Measurements from ENCODE around the gene TATDN2.

DNA sequence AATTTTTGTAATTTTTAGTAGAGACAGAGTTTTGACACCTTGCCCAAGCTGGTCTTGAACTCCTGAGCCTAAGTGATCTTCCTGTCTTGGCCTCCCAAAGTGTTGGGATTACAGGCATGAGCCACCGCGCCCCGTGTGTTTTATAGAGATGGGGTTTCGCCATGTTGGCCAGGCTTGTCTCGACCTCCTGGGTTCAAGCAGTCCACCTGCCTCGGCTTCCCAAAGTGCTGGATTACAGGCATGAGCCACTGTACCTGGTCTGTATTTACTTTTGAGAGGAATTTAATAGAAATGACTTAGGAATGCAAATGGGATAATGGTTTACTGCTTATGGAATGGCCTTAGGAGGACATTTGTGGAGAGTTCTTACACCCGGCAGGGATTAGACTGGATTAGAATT is 10.8 kb downstream of the TATDN2 start:
- no peak for TF ChIP-seq CTCF (IDR thresholded peaks at IDR 0.05)
- TF ChIP-seq HMGXB4 (CRISPR knock-in tag; IDR thresholded peaks at IDR 0.05; ENCODE audit: borderline replicate concordance): no peak
- no peak for TF ChIP-seq POLR2A (IDR thresholded peaks at IDR 0.05; ENCODE audit: low read length)
- TF ChIP-seq RARB (CRISPR knock-in tag; IDR thresholded peaks at IDR 0.05): no peak
- no peak for TF ChIP-seq ELK1 (IDR thresholded peaks at IDR 0.05; ENCODE audit: low read depth, low read length)
- no peak for TF ChIP-seq CEBPB (IDR thresholded peaks at IDR 0.05)
